ENCODE results near the gene TRIP6.

TRIP6 gene

GRCh38 chr7:100886936-100887515, 19.8 kb downstream of the TRIP6 start:
- in situ Hi-C loops (cut with HindIII; ENCODE audit: low sequenced_read_pairs), result loop anchor here (5.0 to 10.0 kb wide), 3 partner anchors 58 to 208 kb away; partner anchors contain the start of genes EPHB4 and MUC3A

- in situ Hi-C loops (cut with HindIII; ENCODE audit: low sequenced_read_pairs), result loop anchor here (5.0 to 10.0 kb wide), 3 partner anchors 57 to 207 kb away; partner anchors contain the start of genes EPHB4 and MUC3A
These were observed 20.5 kb downstream of the TRIP6 start for GRCh38 chr7:100887516-100888290.

- in situ Hi-C loops (cut with HindIII; ENCODE audit: low sequenced_read_pairs), result loop anchor here (5.0 to 10.0 kb wide), 3 partner anchors 56 to 206 kb away; partner anchors contain the start of genes EPHB4 and MUC3A
These were observed 21.3 kb downstream of the TRIP6 start for GRCh38 chr7:100888291-100888987.

- in situ Hi-C loops (cut with HindIII; ENCODE audit: low sequenced_read_pairs), result loop anchor here (5.0 to 10.0 kb wide), 3 partner anchors 56 to 206 kb away; partner anchors contain the start of genes EPHB4 and MUC3A
These were observed 22.0 kb downstream of the TRIP6 start, which contains the start of gene UFSP1 for GRCh38 chr7:100888988-100889750. UFSP1 (minus strand) TSS chr7:100889715; CDS start chr7:100889271, 444 bp downstream.

- in situ Hi-C loops (cut with HindIII; ENCODE audit: low sequenced_read_pairs), result no loop called here
These were observed 23.7 kb downstream of the TRIP6 start for GRCh38 chr7:100890653-100891567.

- in situ Hi-C loops (cut with HindIII; ENCODE audit: low sequenced_read_pairs), result no loop called here
These were observed 24.5 kb downstream of the TRIP6 start for GRCh38 chr7:100891568-100892247.

GRCh38 chr7:100892364-100893317, 25.5 kb downstream of the TRIP6 start:
- in situ Hi-C loops (cut with HindIII; ENCODE audit: low sequenced_read_pairs), result no loop called here

- in situ Hi-C loops (cut with HindIII; ENCODE audit: low sequenced_read_pairs), result no loop called here
These were observed 26.2 kb downstream of the TRIP6 start for GRCh38 chr7:100893318-100893895.

- in situ Hi-C loops (cut with HindIII; ENCODE audit: low sequenced_read_pairs), result no loop called here
These were observed 26.9 kb downstream of the TRIP6 start for GRCh38 chr7:100893910-100894721.

GRCh38 chr7:100894860-100895700, 27.9 kb downstream of the TRIP6 start:
- in situ Hi-C loops (cut with HindIII; ENCODE audit: low sequenced_read_pairs), result no loop called here

GRCh38 chr7:100895701-100895955, 28.4 kb downstream of the TRIP6 start, which contains the start of gene ACHE:
ACHE (minus strand) TSS chr7:100895888; CDS start chr7:100894232, 1,656 bp downstream.
- in situ Hi-C loops (cut with HindIII; ENCODE audit: low sequenced_read_pairs), result no loop called here

GRCh38 chr7:100895956-100896731, 29.0 kb downstream of the TRIP6 start:
- in situ Hi-C loops (cut with HindIII; ENCODE audit: low sequenced_read_pairs), result no loop called here

GRCh38 chr7:100896732-100897608, 29.8 kb downstream of the TRIP6 start:
- in situ Hi-C loops (cut with HindIII; ENCODE audit: low sequenced_read_pairs), result no loop called here

- in situ Hi-C loops (cut with HindIII; ENCODE audit: low sequenced_read_pairs), result no loop called here
These were observed 30.7 kb downstream of the TRIP6 start for GRCh38 chr7:100897772-100898454.

All from endothelial cell of hepatic sinusoid (primary cell).